CD4-positive, alpha-beta T cell treated with Interleukin-15 for 4 hours (primary cell): ENCODE measurements around the gene FZD2.
"Not testable (repeated sequence)": the region's sequence is repeated elsewhere in the genome, so short reads cannot be mapped to it uniquely, and the experiment has no call there.

Source experiments
- DNase-seq: peaks from one replicate; pipeline ENCODE4 v3.0.0-alpha.2; 2020; ENCODE audit warnings: low spot score

The FZD2 gene

GRCh38 chr17:44546671-44547606 is 10.3 kb upstream of the FZD2 start:
- no peak for DNase-seq

GRCh38 chr17:44547625-44548267 is 9.5 kb upstream of the FZD2 start:
- DNase-seq: no peak

- DNase-seq: no peak
These were observed 8.7 kb upstream of the FZD2 start for GRCh38 chr17:44548376-44549230.

GRCh38 chr17:44549686-44550085 is 7.6 kb upstream of the FZD2 start:
- DNase-seq: no peak

GRCh38 chr17:44552361-44552760 is 4.9 kb upstream of the FZD2 start:
- DNase-seq: no peak

- DNase-seq: no peak
These were observed 2.2 kb upstream of the FZD2 start for GRCh38 chr17:44555099-44555498.

- peak; percentile 22 for DNase-seq
These were observed 985 bp upstream of the FZD2 start for GRCh38 chr17:44556166-44556831.

GRCh38 chr17:44557651-44558285 is 484 bp downstream of the FZD2 start:
- DNase-seq: no peak

- no peak for DNase-seq
These were observed 1.0 kb downstream of the FZD2 start for GRCh38 chr17:44558334-44558709.

- DNase-seq: no peak
These were observed 1.7 kb downstream of the FZD2 start for GRCh38 chr17:44558710-44559633.

GRCh38 chr17:44559634-44560554 is 2.6 kb downstream of the FZD2 start:
- no peak for DNase-seq

GRCh38 chr17:44561237-44561623 is 3.9 kb downstream of the FZD2 start:
- no peak for DNase-seq

- no peak for DNase-seq
These were observed 7.1 kb downstream of the FZD2 start for GRCh38 chr17:44564429-44564828.

- no peak for DNase-seq
These were observed 8.7 kb downstream of the FZD2 start for GRCh38 chr17:44565866-44566443.

GRCh38 chr17:44568311-44568944 is 11.1 kb downstream of the FZD2 start:
- DNase-seq: not testable (repeated sequence)

GRCh38 chr17:44568945-44569858 is 11.9 kb downstream of the FZD2 start:
- DNase-seq: no peak

GRCh38 chr17:44572801-44573200 is 15.5 kb downstream of the FZD2 start:
- no peak for DNase-seq
